Fibroblast of lung (primary cell): ENCODE measurements around the gene TMEM183A. TPM values are rescaled to one million over a fixed set of nuclear protein-coding genes. Genes with fewer than 3 reads are reported as not detected.

Experiments used
- DNase-seq, 2 donors: peaks; one replicate each; pipeline versions ENCODE4 v3.0.0 to v3.0.0-alpha.2; 2010; ENCODE audit warnings: low read depth in 2 of 2
- H2AFZ ChIP-seq: 2 replicates; pipeline ENCODE4 v1.5.1; 2012; ENCODE audit warnings: low read length, control low read depth, inconsistent platforms
- H3K27ac ChIP-seq: 2 replicates; pipeline ENCODE4 v1.5.1; 2011; ENCODE audit warnings: low read length, control low read depth; ENCODE audit not compliant: insufficient read depth
- H3K27me3 ChIP-seq: 2 replicates; pipeline ENCODE4 v1.5.1; 2011; ENCODE audit warnings: mild to moderate bottlenecking, low read length; ENCODE audit not compliant: control insufficient read depth, insufficient read depth
- H3K36me3 ChIP-seq: 2 replicates; pipeline ENCODE4 v1.5.1; 2011; ENCODE audit warnings: low read length; ENCODE audit not compliant: control insufficient read depth, insufficient read depth
- H3K4me1 ChIP-seq: 2 replicates; pipeline ENCODE4 v1.5.1; 2011; ENCODE audit warnings: low read length; ENCODE audit not compliant: control insufficient read depth, insufficient read depth; ENCODE audit errors: extremely low read depth
- H3K4me2 ChIP-seq: 2 replicates; pipeline ENCODE4 v1.5.1; 2011; ENCODE audit warnings: low read length, control low read depth; ENCODE audit not compliant: insufficient read depth; ENCODE audit errors: extremely low read depth
- H3K4me3 ChIP-seq, 4 experiments: fragments of 200-600 bp in 1 of 4; sonication (generic) in 1 of 4; replicated peaks in 1 of 4; 2 replicates each; pipeline ENCODE4 v1.5.1; 2011 to 2016; ENCODE audit warnings: low read length in 4 of 4, low read depth in 3 of 4, mild to moderate bottlenecking in 3 of 4, control low read depth in 2 of 4, inconsistent platforms in 1 of 4, mixed read lengths in 1 of 4; ENCODE audit not compliant: insufficient read depth in 1 of 4; ENCODE audit errors: control extremely low read depth in 1 of 4
- H3K79me2 ChIP-seq: 2 replicates; pipeline ENCODE4 v1.5.1; 2012; ENCODE audit warnings: mild to moderate bottlenecking, low read length, inconsistent platforms; ENCODE audit not compliant: control insufficient read depth, insufficient read depth
- H3K9ac ChIP-seq: 2 replicates; pipeline ENCODE4 v1.5.1; 2011; ENCODE audit warnings: mild to moderate bottlenecking, low read length, control low read depth; ENCODE audit not compliant: insufficient read depth
- H3K9me3 ChIP-seq: 2 replicates; pipeline ENCODE4 v1.5.1; 2012; ENCODE audit warnings: low read depth, low read length; ENCODE audit not compliant: control insufficient read depth, insufficient read depth
- H4K20me1 ChIP-seq: 2 replicates; pipeline ENCODE4 v1.5.1; 2011; ENCODE audit warnings: low read length; ENCODE audit not compliant: control insufficient read depth, insufficient read depth; ENCODE audit errors: extremely low read depth
- CTCF ChIP-seq, 2 donors: IDR thresholded peaks in 1 of 2; conservative IDR thresholded peaks in 1 of 2; 1 replicate in 1 of 2; 2 replicates in 1 of 2; pipeline ENCODE4 v1.5.1; 2011 to 2012; ENCODE audit warnings: low read length in 2 of 2, control low read depth in 1 of 2, inconsistent platforms in 1 of 2, low read depth in 1 of 2, mild to moderate bottlenecking in 1 of 2
- EZH2 ChIP-seq: IDR thresholded peaks from 2 replicates; pipeline ENCODE4 v1.5.1; 2012; ENCODE audit warnings: low read length, control low read depth, mild to moderate bottlenecking; ENCODE audit errors: missing control alignments
- polyA plus RNA-seq, 2 donors: library from polyadenylated mRNA; depleted of rRNA in 1 of 2; stranded (reverse) in 1 of 2; unstranded in 1 of 2; fragments of >200 nt; gene quantifications; 2 replicates each; pipeline ENCODE4 v1.2.1, GENCODE V29; 2011 to 2012; ENCODE audit warnings: missing spikeins in 1 of 2
- total RNA-seq: library from RNA; depleted of rRNA; stranded (reverse); fragments of >200 nt; gene quantifications from 2 replicates; pipeline ENCODE4 v1.2.1, GENCODE V29; 2014

Gene TMEM183A
- total and polyA plus RNA-seq, 2 donors (not counting 1 experiment from before 2014, with no cell fraction given), result 74.2 to 74.5 TPM

DNA sequence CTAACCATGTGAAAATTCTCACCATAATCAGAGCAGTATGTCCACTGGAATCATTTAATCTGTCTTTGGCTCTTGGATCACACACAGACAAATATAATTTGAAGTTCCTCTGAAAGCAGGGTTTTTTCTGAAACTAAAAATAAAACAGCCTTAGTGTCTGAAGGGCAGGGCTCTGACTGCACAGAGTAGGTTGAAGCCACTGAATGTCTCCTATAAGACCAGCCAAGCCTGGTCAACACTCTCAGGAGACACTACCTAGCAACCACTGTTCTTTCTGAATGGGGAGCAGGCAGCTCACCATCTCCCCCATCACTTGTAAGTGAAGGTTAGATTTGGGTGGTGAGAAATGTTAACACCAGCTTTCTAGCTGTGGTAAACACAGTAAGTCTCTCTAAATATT is 16.1 kb upstream of the TMEM183A start:
- no peak overlapping the region for H3K27ac ChIP-seq
- no peak overlapping the region for H3K4me2 ChIP-seq
- TF ChIP-seq CTCF (conservative IDR thresholded peaks at IDR 0.05 in 1 of 2, IDR thresholded peaks at IDR 0.05 in 1 of 2; ENCODE audit: low read depth in 1 of 2, low read length in 2 of 2), result no peak
- no peak for TF ChIP-seq EZH2
- DNase-seq, result no peak
- H3K4me1 ChIP-seq, result no peaks in the 10 kb centered on the region
- H3K36me3 ChIP-seq, result no peaks in the 10 kb centered on the region
- H3K4me3 ChIP-seq, result no peak overlapping the region
- peaks cover 31% of the 10 kb centered on the region for H3K27me3 ChIP-seq
- no peak overlapping the region for H3K9ac ChIP-seq
- no peaks in the 10 kb centered on the region for H4K20me1 ChIP-seq
- H3K9me3 ChIP-seq, result no peaks in the 10 kb centered on the region
- H3K79me2 ChIP-seq, result no peaks in the 10 kb centered on the region
- H2AFZ ChIP-seq, result no peak overlapping the region

GRCh38 chr1:202994756-202995155 is 12.4 kb upstream of the TMEM183A start:
- TF ChIP-seq EZH2, result no peak
- no peak for TF ChIP-seq CTCF (conservative IDR thresholded peaks at IDR 0.05 in 1 of 2, IDR thresholded peaks at IDR 0.05 in 1 of 2; ENCODE audit: low read depth in 1 of 2, low read length in 2 of 2)

GRCh38 chr1:202998836-202999750 is 8.1 kb upstream of the TMEM183A start:
- Histone ChIP-seq H3K4me3 (no peak overlapping the region), H4K20me1 (no peaks in the 10 kb centered on the region), H3K4me2 (peak overlapping the region; percentile 2), H3K9ac (no peak overlapping the region), H3K36me3 (no peaks in the 10 kb centered on the region), H3K4me1 (no peaks in the 10 kb centered on the region), H3K27me3 (peaks cover 3% of the 10 kb centered on the region), H2AFZ (peak overlapping the region; percentile 75), H3K9me3 (no peaks in the 10 kb centered on the region), H3K79me2 (no peaks in the 10 kb centered on the region), H3K27ac (no peak overlapping the region)
- TF ChIP-seq EZH2, result no peak
- peak; percentile 73 to 75 for TF ChIP-seq CTCF (conservative IDR thresholded peaks at IDR 0.05 in 1 of 2, IDR thresholded peaks at IDR 0.05 in 1 of 2; ENCODE audit: low read depth in 1 of 2, low read length in 2 of 2)
- peak; percentile 26 to 63 for DNase-seq

More at GRCh38 chr1:202994756-202995155, 12.4 kb upstream of the TMEM183A start:
- Histone ChIP-seq H3K4me1 (no peaks in the 10 kb centered on the region), H3K9me3 (no peaks in the 10 kb centered on the region), H3K9ac (no peak overlapping the region), H3K79me2 (no peaks in the 10 kb centered on the region), H4K20me1 (no peaks in the 10 kb centered on the region), H3K4me2 (no peak overlapping the region), H3K27me3 (peaks cover 20% of the 10 kb centered on the region), H2AFZ (no peak overlapping the region), H3K27ac (no peak overlapping the region), H3K36me3 (no peaks in the 10 kb centered on the region), H3K4me3 (no peak overlapping the region)
- DNase-seq, result no peak
